ENCODE results near the gene CHAT. TPM values are rescaled to one million over a fixed set of nuclear protein-coding genes. Genes with fewer than 3 reads are reported as not detected.

Gene CHAT
- total RNA-seq, 1 donor from 2014 or later: 0.83 TPM

- H3K27ac Mint-ChIP-seq: no peak overlapping the region
- no peak for DNase-seq (ENCODE audit: low spot score)
- peaks cover 8% of the 10 kb centered on the region for H3K4me1 Mint-ChIP-seq (ENCODE audit: low read depth)
- peaks cover 2% of the 10 kb centered on the region for H3K36me3 Mint-ChIP-seq (ENCODE audit: low read depth)
- peaks cover 61% of the 10 kb centered on the region for H3K27me3 Mint-ChIP-seq (ENCODE audit: insufficient read depth)
- no peak overlapping the region for H3K4me3 Mint-ChIP-seq
- H3K9me3 Mint-ChIP-seq: peaks cover 3% of the 10 kb centered on the region
- intact Hi-C loops (cut with micrococcal nuclease): no loop called here
Measured at GRCh38 chr10:49610458-49611165, 3.2 kb upstream of the CHAT start.

DNA sequence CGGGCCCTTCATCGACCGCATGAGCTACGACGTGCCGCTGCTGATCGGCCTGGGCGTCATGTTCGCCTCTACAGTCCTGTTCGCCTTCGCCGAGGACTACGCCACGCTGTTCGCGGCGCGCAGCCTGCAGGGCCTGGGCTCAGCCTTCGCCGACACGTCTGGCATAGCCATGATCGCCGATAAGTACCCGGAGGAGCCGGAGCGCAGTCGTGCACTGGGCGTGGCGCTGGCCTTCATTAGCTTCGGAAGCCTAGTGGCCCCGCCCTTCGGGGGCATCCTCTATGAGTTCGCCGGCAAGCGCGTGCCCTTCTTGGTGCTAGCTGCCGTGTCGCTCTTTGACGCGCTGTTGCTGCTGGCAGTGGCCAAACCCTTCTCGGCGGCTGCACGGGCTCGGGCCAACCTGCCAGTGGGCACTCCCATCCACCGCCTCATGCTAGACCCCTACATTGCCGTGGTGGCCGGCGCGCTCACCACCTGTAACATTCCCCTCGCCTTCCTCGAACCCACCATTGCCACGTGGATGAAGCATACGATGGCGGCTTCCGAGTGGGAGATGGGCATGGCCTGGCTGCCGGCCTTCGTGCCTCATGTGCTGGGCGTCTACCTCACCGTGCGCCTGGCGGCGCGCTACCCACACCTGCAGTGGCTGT, 2.5 kb upstream of the CHAT start:
- intact Hi-C loops (cut with micrococcal nuclease): no loop called here
- peaks cover 8% of the 10 kb centered on the region for H3K4me1 Mint-ChIP-seq (ENCODE audit: low read depth)
- DNase-seq (ENCODE audit: low spot score): no peak
- peaks cover 64% of the 10 kb centered on the region for H3K27me3 Mint-ChIP-seq (ENCODE audit: insufficient read depth)
- no peak overlapping the region for H3K4me3 Mint-ChIP-seq
- peaks cover 2% of the 10 kb centered on the region for H3K36me3 Mint-ChIP-seq (ENCODE audit: low read depth)
- peak overlapping the region; percentile 59 for H3K27ac Mint-ChIP-seq
- peaks cover 3% of the 10 kb centered on the region for H3K9me3 Mint-ChIP-seq

DNA sequence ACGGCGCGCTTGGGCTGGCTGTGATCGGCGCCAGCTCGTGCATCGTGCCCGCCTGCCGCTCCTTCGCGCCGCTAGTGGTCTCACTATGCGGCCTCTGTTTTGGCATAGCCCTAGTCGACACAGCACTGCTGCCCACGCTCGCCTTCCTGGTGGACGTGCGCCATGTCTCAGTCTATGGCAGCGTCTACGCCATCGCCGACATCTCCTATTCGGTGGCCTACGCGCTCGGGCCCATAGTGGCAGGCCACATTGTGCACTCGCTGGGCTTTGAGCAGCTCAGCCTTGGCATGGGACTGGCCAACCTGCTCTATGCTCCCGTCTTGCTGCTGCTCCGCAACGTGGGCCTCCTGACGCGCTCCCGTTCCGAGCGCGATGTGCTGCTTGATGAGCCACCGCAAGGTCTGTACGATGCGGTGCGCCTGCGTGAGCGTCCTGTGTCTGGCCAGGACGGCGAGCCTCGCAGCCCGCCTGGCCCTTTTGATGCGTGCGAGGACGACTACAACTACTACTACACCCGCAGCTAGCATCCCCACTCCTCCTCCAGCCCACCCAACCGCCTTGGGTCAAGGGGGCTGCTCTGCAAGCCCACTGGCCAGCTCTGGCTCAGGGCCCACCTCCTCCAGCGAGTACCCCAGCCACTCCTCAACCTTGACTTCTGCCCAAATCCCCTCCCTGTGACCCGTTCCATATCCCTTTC, 1.9 kb upstream of the CHAT start:
- Mint-ChIP-seq H3K27ac (peak overlapping the region; percentile 59), H3K4me3 (no peak overlapping the region), H3K4me1 (ENCODE audit: low read depth) (peaks cover 4% of the 10 kb centered on the region), H3K27me3 (ENCODE audit: insufficient read depth) (peaks cover 66% of the 10 kb centered on the region), H3K36me3 (ENCODE audit: low read depth) (peaks cover 2% of the 10 kb centered on the region), H3K9me3 (peaks cover 3% of the 10 kb centered on the region)
- intact Hi-C loops (cut with micrococcal nuclease): no loop called here
- DNase-seq (ENCODE audit: low spot score): no peak

DNA sequence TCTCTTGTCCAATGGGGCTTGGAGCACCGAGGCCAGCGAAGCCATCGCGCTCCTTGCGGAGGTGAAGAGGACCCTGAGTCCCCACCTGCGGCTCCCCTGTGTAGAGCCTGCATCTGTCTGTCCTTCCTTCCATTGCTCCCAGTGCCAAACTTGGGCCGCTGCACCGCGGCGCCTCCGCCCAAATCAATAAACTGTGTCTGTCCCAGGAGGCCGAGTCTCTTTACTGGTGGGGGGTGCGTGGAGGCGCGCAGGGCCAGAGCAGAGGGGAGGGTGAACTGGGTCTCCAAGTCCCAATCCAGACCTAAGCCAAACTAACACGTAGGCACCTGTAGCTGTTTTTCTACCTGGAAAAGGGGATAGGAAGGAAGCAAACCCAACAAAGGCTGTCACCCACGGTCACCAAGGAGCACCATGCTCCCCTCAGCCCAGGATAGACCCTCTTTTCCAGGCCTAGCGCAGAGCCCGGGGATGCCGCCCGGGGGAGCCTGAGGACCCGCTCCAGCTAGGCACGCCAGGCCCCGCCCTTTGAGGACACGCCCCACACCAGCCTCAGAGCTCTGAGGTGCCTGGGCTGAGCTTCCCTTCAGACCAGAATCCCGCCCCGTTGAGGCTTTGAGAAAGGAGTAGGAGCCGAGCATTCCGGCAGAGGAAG, 1.2 kb upstream of the CHAT start:
- Mint-ChIP-seq H3K27ac (peak overlapping the region; percentile 36), H3K4me1 (ENCODE audit: low read depth) (no peaks in the 10 kb centered on the region), H3K4me3 (no peak overlapping the region), H3K27me3 (ENCODE audit: insufficient read depth) (peaks cover 65% of the 10 kb centered on the region), H3K9me3 (peaks cover 3% of the 10 kb centered on the region), H3K36me3 (ENCODE audit: low read depth) (peaks cover 2% of the 10 kb centered on the region)
- intact Hi-C loops (cut with micrococcal nuclease): no loop called here
- DNase-seq (ENCODE audit: low spot score): no peak

DNA sequence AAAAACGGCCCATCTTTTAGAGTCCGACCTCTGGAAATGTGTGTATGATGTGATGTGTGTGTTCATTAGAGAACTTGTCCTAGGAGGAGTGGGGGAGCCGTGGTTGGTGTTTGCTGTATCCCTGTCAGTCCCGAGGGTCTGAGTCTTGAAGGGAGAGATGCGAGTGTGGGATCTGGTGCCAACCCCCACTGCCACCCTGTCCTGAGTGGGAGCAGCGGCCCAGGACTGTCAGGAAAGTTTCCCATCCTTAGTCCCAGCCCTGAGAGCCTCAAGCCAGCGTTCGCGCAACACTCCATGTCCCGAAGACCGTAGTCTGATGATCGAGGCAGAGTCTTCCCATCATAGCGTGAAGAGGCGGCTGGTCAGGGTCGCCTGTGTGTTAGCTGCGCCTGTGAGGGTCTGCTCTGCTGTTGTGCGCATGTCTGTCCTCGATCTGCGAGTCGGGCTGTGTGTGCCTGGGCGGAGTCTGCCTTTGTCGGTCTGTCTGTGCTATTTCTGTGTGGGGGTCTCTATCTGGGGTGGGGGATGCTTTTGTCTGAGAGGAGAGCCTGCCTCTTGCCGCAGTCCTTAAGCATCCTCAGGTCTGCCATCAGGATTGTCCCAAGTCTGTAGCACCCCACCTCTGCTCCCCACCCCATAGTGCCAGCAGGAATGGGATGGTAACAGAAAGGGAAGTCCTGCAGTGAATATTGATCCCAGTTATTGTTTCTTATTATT, 514 bp upstream of the CHAT start:
- Mint-ChIP-seq H3K4me1 (ENCODE audit: low read depth) (no peaks in the 10 kb centered on the region), H3K9me3 (peaks cover 3% of the 10 kb centered on the region), H3K4me3 (no peak overlapping the region), H3K36me3 (ENCODE audit: low read depth) (no peaks in the 10 kb centered on the region), H3K27ac (no peak overlapping the region), H3K27me3 (ENCODE audit: insufficient read depth) (peaks cover 62% of the 10 kb centered on the region)
- intact Hi-C loops (cut with micrococcal nuclease): no loop called here
- no peak for DNase-seq (ENCODE audit: low spot score)

- no peak for DNase-seq (ENCODE audit: low spot score)
- Mint-ChIP-seq H3K27ac (no peak overlapping the region), H3K27me3 (ENCODE audit: insufficient read depth) (peaks cover 52% of the 10 kb centered on the region), H3K9me3 (peaks cover 3% of the 10 kb centered on the region), H3K4me3 (no peak overlapping the region), H3K4me1 (ENCODE audit: low read depth) (no peaks in the 10 kb centered on the region), H3K36me3 (ENCODE audit: low read depth) (no peaks in the 10 kb centered on the region)
- intact Hi-C loops (cut with micrococcal nuclease): no loop called here
Measured at GRCh38 chr10:49614242-49615198, 683 bp downstream of the CHAT start.

DNA sequence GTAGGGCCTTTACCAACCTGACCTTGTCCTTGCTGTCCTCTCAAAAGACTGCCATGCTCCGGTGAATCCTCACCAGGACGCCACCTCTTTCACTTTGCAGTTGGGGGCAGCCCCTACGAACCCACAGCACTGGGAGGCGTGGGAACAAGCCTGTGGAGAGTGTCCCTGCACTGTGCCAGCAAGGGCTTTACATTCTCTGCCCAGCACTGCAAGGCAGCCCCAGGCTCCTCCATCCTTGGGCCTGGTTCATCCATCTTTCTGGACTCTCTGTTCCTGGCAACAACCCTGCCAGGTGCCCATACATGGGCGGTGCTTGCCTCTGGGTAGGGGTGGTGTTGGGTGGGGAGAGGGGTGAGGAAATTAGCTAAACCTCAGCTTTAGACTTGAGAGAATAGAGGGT, 1.4 kb downstream of the CHAT start:
- Mint-ChIP-seq H3K9me3 (peaks cover 3% of the 10 kb centered on the region), H3K27ac (no peak overlapping the region), H3K27me3 (ENCODE audit: insufficient read depth) (peaks cover 55% of the 10 kb centered on the region), H3K4me3 (no peak overlapping the region), H3K4me1 (ENCODE audit: low read depth) (no peaks in the 10 kb centered on the region), H3K36me3 (ENCODE audit: low read depth) (no peaks in the 10 kb centered on the region)
- no peak for DNase-seq (ENCODE audit: low spot score)
- intact Hi-C loops (cut with micrococcal nuclease): no loop called here

GRCh38 chr10:49615721-49616120, 1.9 kb downstream of the CHAT start:
- H3K9me3 Mint-ChIP-seq: peaks cover 3% of the 10 kb centered on the region
- H3K4me1 Mint-ChIP-seq (ENCODE audit: low read depth): no peaks in the 10 kb centered on the region
- H3K27me3 Mint-ChIP-seq (ENCODE audit: insufficient read depth): peaks cover 55% of the 10 kb centered on the region
- no peak overlapping the region for H3K4me3 Mint-ChIP-seq
- no peak overlapping the region for H3K27ac Mint-ChIP-seq
- intact Hi-C loops (cut with micrococcal nuclease): no loop called here
- H3K36me3 Mint-ChIP-seq (ENCODE audit: low read depth): no peaks in the 10 kb centered on the region
- DNase-seq (ENCODE audit: low spot score): no peak

DNA sequence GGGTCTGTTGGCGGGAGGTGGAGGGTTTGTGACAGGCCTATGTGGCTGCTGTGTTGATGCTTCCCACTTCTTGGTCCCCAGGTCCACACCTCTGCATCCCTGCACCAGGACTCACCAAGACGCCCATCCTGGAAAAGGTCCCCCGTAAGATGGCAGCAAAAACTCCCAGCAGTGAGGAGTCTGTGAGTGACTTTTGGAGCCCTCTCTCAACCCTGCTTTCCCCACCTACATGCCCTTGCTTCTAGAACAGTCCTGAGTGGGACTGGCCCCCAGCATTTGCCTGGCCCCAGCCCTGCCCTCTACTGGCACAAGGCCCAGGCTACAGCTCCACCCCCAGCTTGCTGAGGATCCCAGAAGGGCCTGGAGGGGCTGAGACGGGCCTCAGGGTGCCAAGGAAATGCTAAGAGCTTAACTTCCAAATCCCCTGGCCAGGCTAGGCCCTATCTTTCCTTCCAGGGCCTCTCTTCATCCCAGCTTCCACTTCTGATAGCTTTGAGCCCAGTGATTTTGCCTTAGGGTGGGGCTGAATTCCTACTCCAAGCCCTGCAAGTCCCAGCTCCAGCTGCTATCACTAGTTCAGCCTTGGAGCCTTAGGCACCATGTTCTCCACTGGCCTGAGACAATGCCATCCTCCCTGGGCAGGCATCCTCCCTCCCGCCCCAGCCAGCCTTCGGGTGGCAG, 2.7 kb downstream of the CHAT start:
- no peak overlapping the region for H3K4me3 Mint-ChIP-seq

DNA sequence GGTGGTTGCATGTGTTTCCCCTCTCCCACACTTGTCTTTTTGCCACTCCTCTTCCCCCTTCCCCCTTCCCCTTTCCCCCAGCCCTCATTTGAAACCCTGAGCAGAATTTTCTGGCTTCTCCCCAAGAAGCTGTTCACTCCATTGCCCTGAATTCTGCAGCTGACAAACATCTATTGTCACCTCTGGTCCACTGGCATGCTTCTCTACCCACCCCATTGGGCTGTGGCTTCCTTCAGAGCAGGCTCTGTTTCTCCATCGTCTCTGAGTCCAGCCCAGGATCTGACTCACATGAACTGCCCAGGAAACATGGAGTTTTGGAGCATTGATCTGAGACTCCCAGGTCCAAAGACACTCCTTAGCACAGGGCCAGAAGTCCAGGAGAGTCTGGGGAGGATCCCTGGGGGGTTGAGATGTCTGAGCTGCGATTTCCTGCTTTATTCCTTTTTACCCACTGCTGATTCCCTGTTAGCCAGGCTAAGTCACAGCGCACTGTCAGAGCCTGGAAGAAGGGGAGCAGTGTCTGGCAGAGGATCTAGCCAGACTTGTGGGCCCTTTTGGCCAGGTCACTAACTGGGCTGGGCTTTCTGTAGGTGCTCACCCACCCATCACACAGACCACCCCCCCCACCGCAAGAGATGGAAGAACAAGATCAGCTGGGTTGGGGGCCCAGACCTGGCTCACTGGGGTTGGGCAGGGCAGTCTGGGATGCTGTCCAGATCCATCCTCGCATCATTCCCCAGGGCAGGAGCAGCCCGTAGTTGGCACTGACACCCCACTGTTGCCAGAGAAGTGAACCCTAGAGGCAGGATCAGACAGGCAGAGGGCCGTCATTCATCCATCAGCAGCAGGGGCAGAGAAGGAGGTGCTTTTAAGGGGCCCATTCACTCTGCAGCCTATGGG, 3.5 kb downstream of the CHAT start:
- Mint-ChIP-seq H3K36me3 (ENCODE audit: low read depth) (no peaks in the 10 kb centered on the region), H3K27ac (no peak overlapping the region), H3K4me1 (ENCODE audit: low read depth) (no peaks in the 10 kb centered on the region), H3K4me3 (no peak overlapping the region), H3K27me3 (ENCODE audit: insufficient read depth) (peaks cover 39% of the 10 kb centered on the region), H3K9me3 (peaks cover 2% of the 10 kb centered on the region)
- intact Hi-C loops (cut with micrococcal nuclease): no loop called here
- no peak for DNase-seq (ENCODE audit: low spot score)

More for the DNA sequence above, 2.7 kb downstream of the CHAT start:
- Mint-ChIP-seq H3K27ac (no peak overlapping the region), H3K27me3 (ENCODE audit: insufficient read depth) (peaks cover 47% of the 10 kb centered on the region), H3K4me1 (ENCODE audit: low read depth) (no peaks in the 10 kb centered on the region), H3K36me3 (ENCODE audit: low read depth) (no peaks in the 10 kb centered on the region), H3K9me3 (peaks cover 3% of the 10 kb centered on the region)
- intact Hi-C loops (cut with micrococcal nuclease): no loop called here
- no peak for DNase-seq (ENCODE audit: low spot score)

DNA sequence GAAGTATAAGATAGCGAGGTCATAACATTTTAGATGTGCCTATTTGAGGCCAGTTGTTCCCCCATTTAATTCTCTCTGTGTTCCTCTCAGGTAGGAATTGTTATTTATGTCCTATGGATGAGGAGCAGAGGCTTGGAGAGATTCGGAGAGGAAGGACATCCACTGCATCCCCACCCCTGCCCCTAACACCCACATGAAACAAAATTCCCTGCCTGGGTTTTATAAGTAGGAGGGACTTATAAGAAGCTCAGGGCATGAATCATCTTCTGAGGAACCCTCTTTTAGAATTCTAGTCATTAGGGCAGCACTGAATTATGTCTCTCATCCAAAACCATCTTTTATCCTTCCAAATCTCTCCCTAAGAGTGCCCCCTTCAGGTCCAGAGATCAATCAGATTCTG, 5.0 kb downstream of the CHAT start:
- H3K9me3 Mint-ChIP-seq: no peaks in the 10 kb centered on the region

More for the DNA sequence above, 5.0 kb downstream of the CHAT start:
- Mint-ChIP-seq H3K36me3 (ENCODE audit: low read depth) (no peaks in the 10 kb centered on the region), H3K27ac (no peak overlapping the region), H3K4me1 (ENCODE audit: low read depth) (no peaks in the 10 kb centered on the region), H3K4me3 (no peak overlapping the region), H3K27me3 (ENCODE audit: insufficient read depth) (peaks cover 27% of the 10 kb centered on the region)
- DNase-seq (ENCODE audit: low spot score): no peak
- intact Hi-C loops (cut with micrococcal nuclease): no loop called here

Measured in activated T-helper 1 cell treated with anti-CD3 and anti-CD28 coated beads, Interleukin-12 subunit alpha, Interleukin-12 subunit beta, Interleukin-2, Interleukin-4 antibody, amounts not matched to agents 30 ng/mL and 10 ng/mL and 1 ng/mL, durations not matched to agents 14 hours and 24 hours and 36 hours (primary cell).